ENCODE data around the gene NPHP1.
A peak's percentile ranks its signal among the peaks of the same experiment; 100 is the strongest.
"Not testable (repeated sequence)": the region's sequence is repeated elsewhere in the genome, so short reads cannot be mapped to it uniquely, and the experiment has no call there.

NPHP1 gene

DNA sequence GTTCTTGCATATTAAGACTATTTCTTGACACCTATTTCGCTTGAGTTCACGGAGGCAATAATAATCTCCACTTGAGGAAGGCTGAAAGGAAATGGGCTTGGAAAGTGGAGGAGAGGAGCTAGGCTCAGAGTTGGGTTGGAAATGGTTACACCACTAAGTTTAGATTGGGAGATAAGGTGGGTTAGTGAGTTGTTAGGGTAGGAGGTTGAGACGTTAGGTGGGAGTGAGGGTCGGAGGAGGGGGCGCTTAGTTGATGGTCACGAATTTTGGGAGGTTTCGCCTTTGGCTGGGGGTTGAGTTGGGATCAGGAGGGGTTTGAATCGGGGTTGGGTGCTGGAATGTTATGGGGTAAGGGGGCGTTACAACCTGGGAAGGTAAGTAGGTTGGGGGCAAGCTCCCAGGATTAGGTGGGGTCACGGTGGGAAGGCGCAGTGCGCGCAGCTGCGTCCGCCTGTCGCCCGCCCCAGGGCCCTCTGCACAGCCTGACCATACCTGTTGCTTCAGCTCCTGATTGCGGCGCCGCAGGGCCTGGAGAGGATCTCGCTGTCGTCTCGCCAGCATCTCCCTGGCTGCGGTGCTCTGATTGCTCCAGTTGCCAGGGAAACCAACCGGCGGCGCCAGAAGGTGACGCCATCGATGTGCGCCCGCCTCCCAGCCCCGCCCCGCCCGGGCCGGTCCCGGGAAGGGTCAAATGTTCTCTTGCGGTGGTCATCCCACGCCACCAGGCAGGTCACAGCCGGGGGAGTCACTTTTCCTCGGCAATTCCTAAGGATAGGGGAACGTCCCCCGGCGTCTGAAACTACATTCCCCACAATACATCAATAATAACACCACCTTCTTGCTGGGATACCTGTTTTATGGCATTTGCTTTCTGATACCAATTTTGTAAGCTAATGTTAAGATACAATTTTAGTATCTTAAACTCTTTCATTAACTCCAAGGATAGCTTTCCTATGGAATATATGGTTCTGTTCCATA, at the start of gene NPHP1:
NPHP1 (minus strand) TSS at position 606 of the 978 bp plus-strand sequence; CDS start at position 561, 45 bp downstream.
- DNase-seq (ENCODE audit: low read depth in 3 of 3, low spot score in 1 of 3) = peak; percentile 43 to 79 (median 61)

DNA sequence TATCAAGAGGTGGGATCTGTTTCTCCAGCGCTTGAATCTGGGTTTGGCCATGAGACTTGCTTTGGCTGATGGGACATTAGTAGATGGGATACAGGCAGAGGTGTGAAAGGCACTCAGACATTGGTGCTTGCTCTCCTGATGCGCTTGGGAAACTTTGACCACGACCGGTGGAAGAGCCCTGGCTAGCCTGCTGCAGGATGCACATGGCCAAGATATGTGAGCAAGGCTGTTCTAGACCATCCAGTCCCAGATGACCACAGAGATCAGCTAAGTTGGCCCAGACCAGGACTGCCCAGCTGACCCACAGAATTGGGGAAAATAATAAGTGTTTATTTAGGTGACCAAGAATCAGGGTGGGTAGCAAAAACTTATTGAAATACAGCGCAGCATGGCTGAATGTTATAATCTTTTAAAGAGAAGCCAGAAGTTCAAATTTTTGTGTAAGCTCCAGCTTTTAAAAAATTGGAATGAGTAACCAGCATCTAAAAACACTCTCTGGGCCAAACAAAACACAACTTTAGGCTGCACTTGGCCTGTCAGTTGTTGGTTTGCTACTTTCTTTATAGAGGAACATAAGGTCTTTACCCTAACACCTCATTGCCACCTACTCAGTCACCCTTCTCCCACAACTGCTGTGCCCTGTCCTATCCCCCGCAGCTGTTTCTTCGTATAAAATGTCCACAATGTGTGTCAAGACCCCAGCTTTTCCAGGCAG, 43.4 kb upstream of the NPHP1 start:
- DNase-seq (ENCODE audit: low read depth in 3 of 3, low spot score in 1 of 3) = not testable (repeated sequence)

DNA sequence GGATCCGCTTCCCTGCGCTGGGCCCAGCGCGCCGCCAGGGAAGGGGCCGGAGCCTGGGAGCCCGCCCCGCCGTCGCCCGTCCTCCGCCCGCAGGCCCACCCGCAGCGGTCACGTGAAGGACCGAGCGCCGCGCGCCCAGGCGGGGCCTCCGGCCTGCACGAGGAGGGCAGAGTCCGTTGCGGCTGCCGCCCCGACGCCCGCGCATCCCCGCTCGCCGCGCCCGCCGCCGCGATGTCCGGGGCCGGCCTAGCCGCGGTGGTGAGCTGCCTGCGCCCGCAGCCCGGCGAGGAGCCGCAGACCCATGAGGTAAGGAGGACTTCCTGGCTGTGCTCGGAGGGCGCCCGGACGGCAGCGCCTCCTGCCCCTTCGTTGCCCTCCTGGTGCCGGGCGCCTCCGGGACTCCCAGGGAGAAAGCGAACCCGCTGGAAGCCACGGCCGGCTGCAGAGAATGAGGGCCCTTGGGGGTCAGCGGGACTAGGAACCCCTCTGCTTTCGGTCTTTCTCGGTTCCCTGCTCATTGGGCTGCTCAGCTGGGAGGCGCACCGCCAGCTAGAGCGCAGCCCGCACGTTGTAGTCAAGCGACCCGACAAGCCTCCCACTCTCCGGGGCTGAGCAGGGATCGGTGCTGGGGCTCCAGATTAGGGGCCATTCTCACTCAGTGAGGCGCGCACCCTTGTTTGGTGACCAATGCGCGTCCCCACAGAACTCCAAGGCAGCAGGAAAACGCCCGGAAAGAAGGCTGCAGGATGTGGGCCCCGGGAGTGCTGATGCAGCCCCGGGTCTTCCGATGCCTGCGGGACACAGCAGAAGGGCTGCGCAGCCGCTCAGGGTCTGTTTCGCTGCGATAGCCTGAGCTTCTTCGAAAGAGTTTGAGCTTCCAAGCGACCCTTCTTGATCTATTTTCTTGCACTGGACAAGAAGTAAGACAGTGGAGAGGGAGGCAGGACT, 40.9 kb upstream of the NPHP1 start:
- DNase-seq (ENCODE audit: low read depth in 3 of 3, low spot score in 1 of 3) = not testable (repeated sequence)

DNA sequence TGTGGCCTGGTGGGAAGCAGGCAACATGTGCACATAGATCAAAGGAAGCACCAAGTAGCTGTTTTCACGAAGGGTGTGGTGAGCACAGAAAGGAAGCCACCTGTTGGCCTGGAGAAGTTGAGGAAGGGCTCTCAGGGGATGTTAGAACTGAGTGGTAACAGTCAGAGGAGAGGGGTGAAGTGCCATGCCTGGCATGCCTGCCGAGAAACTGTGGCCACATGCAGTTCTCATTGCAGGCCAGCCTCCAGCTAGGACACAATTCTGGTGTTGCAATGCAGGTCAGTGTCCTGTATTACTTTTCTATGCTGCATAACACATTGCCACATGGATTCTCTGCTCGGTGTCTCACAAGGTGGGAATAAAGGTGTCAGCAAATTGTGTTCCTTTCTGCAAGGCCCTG, 38.5 kb upstream of the NPHP1 start:
- not testable (repeated sequence) for DNase-seq (ENCODE audit: low read depth in 3 of 3, low spot score in 1 of 3)

DNA sequence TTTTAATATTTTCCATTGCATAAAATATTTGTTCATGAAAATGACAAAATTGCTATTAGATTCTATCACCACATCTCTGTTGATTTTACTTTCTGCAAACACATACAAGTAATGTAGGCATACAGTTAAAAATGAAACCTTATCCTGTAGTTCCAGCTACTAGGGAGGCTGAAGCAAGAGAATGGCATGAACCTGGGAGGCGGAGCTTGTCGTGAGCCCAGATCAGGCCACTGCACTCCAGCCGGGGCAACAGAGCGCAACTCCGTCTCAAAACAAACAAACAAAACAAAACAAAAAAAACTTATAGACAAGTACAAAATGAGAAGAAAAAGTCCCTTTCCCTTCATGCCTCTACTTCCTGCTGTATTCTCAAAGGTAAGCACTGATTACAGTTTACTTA, 29.7 kb upstream of the NPHP1 start:
- DNase-seq (ENCODE audit: low read depth in 3 of 3, low spot score in 1 of 3) = not testable (repeated sequence)

DNA sequence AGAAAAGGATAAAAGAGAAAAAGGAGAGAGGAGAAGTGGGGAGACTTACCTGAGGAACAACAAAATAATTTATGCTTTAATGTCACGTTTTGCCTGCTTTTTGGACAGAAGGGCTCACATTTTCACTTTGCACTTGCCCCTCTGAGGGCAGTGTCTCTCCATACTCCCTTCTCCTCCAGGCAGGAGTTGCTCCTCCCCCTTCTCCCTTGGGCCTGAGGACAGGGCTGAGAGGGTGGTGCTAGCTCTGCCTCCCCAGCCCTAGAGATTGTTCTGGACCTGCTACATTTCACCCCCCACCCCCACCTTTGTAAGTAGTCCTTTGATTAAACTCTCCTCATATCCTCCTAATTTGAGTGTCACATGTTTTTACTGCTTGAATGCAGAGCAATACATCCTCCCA, 25.1 kb upstream of the NPHP1 start:
- DNase-seq (ENCODE audit: low read depth in 3 of 3, low spot score in 1 of 3) = not testable (repeated sequence)

DNA sequence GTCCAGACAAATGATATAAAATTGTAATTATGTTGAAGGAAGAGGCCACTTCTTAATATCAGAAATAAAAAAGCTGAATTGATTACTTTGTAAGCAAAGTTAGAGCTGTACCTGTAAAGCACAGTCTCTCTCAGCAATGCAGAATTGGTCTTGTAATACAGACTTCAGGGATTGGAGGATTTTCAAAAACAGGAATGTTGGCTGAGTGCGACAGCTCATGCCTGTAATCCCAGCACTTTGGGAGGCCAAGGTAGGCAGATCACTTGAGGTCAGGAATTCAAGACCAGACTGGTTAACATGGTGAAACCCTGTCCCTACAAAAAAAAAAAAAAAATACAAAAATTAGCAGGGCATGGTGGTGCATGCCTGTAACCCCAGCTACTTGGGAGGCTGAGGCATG, 17.8 kb upstream of the NPHP1 start:
- not testable (repeated sequence) for DNase-seq (ENCODE audit: low read depth in 3 of 3, low spot score in 1 of 3)

DNA sequence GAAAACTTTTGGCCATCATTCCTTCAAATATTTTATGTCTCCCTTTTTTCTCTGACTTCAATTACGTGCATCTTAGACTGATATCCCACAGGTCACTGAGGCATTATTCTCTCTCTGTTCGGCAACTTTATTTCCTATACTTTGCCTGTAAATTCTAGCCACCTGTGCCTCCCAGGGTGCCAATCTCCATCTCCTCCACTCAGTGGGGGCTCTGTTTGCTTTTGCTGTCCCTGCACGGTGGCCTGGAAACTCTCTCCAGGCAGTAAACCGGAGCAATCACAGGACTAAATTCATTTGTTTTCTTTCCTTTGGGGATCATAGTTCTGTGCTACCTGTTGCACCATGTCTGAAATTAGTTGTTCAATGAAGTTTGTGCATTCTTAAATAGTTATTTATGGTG, 17.1 kb upstream of the NPHP1 start:
- no peak for DNase-seq (ENCODE audit: low read depth in 3 of 3, low spot score in 1 of 3)

DNA sequence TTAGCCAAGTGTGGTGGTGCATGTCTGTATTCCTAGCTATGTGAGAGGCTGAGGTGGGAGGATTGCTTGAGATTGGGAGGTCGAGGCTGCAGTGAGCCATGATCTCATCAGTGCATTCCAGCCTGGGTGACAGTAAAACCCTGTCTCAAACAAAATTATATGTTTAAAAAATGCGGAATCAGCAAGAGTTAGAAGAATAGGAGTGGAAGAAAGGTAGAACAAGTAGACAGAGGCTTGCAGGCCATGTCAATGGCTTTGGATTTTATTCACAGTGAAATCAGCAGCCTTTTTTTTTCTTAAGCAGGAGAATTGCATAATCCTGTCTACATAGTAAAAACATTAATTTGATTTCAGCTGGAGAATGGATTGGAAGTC, 15.4 kb upstream of the NPHP1 start:
- no peak for DNase-seq (ENCODE audit: low read depth in 3 of 3, low spot score in 1 of 3)

DNA sequence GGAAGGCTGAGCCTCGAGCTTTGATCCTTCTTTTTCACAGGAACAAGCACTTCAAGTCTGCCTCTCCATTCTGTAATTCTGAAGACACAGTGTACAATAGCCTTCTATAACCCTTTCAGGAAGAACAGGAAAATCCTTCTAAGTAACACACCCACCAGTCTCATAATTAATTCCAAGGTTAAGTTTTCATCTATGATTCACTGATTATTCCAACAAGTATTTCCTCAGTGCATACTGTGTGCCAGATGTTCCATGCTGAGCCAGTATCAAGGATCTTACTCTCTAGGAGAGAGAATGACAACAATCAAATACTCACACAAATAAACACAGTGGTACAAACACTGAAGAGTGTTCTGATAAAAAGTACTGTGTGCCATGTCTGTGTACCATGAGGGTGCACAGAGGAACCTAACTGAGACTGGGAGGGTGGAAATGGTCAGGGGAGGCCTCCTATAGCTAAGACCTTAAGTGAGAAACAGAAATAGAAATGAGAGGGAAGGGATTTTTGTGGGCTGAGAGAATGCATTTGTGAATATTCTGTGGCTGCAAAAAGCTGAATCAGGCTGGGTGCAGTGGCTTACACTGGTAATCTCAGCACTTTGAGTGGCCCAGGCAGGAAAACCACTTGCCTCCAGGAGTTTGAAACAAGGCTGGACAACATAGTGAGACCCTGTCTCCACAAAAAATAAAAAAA, 14.8 kb upstream of the NPHP1 start:
- no peak for DNase-seq (ENCODE audit: low read depth in 3 of 3, low spot score in 1 of 3)

DNA sequence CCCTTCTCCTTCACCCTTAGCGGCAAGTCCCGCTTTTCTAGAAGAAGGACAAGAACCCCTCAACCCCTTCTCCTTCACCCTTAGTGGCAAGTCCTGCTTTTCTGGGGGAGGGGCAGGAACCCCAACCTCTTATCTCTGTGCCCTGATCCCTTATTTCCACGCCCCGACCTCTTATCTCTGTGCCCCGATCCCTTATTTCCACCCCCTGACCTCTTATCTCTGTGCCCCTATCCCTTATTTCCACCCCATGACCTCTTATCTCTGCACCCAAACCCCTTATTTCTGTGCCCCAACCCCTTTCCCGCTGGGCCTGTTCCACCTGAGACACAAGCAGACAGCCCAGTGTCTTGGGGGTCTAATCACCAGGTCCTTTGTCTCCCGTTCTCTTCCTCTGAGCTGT, 14.1 kb upstream of the NPHP1 start:
- not testable (repeated sequence) for DNase-seq (ENCODE audit: low read depth in 3 of 3, low spot score in 1 of 3)

DNA sequence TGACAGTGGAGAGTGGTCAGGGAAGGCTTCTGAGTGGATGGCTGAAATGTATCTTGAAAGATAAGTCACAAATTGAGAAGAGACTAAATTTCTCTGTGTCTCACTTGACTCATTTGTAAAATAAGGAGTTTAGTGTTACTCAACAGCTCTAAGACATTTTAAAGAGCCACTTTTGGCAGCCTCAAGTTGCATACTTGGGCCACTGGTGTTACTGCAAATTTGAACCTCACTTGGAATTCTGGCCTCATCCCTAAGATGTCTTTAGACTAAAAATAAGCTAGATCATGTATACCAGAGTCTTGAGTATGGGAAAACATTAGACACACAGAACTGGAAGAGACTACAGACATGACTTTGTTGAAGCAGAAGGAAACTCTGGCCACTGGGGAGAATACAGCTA, 12.0 kb upstream of the NPHP1 start:
- no peak for DNase-seq (ENCODE audit: low read depth in 3 of 3, low spot score in 1 of 3)

DNA sequence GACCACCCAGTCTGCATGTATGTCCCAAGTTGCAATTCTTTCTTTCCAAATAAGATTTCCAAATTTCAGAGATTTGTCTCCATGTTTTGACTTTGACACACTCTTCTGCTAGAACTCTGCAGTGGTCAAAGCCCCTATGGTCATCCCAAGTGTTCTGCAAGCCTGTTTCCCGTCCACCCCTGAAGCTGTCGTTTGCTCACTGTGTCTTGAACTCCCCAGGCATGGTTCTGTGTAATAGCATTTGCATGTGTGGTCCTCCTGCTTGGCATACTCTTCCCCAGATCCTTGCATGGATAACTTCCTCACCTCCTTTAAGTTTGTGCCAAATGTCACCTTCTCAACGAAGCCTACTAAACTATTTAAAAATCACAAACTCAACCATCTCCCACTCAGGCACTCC, 11.4 kb upstream of the NPHP1 start:
- no peak for DNase-seq (ENCODE audit: low read depth in 3 of 3, low spot score in 1 of 3)

DNA sequence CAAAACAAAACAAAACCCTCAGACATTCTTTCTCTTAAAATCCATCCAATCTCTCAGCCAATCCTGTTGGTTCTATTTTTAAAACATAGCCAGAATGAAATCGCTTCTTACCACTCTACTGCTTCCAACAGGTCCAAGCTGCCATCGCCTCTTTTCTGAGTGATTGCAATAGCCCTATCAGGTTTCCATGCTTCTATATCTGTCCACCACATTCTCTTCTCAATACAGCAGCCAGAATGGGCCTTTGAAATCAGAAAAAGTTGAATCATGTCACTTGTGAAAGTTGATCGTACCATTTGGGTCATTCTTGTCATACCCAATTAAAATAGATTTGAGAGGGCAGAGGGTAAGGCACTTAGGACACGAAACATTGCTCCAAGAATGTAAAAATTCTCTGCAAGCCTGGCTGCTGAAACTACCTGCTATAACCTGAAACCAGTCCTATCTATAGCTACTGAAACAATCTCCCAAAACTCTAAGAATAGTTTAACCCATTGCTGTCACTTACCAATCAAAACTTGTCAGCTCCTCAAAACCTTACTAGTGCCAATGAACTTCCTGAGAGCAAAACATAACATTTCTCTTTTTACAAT, 10.8 kb upstream of the NPHP1 start:
- DNase-seq (ENCODE audit: low read depth in 3 of 3, low spot score in 1 of 3) = no peak

DNA sequence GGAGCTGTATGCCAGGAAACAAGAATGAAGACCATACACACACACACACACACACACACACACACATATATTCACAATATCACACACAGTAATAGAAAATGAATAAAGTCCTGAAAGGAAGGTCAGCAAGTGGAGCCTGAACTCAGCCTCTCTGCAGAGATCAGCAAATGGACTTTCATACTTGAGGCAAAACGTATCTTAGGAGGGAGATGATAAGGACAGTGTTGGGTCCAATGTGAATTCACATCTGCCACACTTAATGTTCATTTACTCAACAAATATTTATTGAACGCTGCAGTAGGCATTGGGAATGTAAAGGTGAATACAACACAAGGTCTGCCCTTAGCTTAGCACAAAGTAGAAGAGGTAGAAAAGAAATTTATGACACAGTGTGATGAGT, 10.3 kb upstream of the NPHP1 start:
- no peak for DNase-seq (ENCODE audit: low read depth in 3 of 3, low spot score in 1 of 3)

DNA sequence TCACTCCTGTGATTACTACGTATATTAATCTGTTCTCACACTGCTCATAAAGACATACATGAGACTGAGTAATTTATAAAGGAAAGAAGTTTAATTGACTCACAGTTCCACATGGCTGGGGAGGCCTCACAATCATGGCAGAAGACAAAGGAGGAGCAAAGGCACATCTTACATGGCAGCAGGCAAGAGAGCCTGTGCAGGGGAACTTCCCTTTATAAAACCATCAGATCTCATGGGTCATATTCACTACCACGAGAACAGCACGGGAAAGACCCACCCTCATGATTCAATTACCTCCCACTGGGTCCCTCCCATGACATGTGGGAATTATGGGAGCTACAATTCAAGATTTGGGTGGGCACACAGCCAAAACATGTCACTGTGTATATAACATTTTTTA, 8.7 kb upstream of the NPHP1 start:
- not testable (repeated sequence) for DNase-seq (ENCODE audit: low read depth in 3 of 3, low spot score in 1 of 3)

DNA sequence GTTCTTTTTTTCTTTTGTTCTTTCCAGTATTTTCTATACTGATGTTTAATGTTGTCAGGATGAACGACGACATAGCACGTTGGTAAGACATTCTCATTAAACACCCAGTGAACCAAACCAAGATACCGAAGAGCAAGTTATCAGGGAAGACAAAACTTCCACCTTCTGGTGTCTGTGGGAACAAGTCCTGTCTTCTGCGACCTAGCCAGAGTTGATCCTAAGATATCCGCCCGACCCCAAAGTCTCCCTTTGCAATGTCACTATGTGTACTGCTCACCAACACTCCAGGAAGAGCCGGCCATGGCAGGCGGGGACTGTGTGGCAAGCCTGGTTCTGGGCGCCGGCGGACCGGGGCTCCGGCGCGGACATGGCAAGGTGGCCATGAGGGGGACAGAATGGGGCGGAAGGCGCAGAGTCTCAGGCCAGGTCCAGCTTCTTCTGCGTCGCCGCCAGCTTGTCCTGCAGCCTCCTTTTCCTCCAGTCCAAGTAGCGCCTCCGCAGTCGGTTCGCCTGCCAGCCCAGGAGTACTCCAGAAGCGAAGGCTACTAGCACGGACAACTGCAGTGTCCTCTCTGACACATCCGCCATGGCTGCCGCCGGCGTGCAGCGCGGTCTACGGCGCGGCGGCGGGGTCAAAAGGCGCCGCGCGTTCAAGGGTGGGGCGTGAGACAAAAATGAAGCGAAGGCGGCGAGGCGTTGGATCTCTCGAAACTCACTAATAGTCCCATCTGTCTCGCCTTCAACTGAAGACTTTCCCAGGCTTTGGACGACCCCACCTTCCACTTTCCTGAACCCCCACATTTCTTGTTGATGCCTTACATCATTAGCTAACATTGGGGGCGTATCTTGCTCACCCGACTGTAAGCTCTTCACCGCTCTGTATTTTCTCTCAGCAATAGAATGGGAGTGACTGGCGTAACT, 7.4 kb upstream of the NPHP1 start, which contains the start of gene MTLN:
MTLN (minus strand) TSS at position 610 of the 921 bp plus-strand sequence; CDS start at position 588, 22 bp downstream.
- peak; percentile 17 to 49 (median 43) for DNase-seq (ENCODE audit: low read depth in 3 of 3, low spot score in 1 of 3)

DNA sequence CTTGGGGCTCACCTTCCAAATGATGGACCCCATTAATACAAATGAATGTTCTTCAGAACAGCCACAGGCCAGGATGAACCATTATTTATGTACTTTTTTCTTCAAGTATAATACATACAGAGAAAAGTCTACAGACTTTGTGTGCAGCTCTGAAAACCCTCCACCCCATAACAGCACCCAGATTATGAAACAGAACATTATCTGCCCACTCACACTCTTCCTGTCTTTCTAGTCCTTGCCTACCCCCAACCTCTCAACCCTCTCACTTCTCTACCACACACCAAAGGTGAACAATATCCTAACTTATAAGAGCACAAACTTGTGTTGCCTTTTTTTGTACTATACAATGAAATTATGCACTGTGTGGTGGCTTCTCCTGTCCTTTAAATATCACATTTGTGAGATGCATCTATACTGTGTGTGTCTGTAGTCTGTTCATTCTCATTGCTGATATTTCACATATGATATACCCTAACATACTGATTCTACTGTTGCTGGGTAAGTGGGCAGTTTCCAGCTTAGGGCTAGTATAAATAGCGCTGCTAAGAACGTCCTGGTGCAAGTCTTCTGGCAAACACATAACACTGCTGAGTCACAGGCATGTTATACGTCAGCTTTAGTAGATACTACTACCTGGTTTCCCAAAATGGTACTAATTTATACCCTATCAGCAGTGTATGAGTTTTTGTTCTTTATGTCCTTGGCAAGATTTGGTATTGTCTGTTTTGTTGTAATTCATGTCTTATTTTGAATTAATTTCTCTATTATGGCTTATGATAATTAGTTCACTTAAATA, 1.0 kb upstream of the NPHP1 start:
- no peak for DNase-seq (ENCODE audit: low read depth in 3 of 3, low spot score in 1 of 3)

Data from stimulated activated CD4-positive, alpha-beta T cell treated with anti-CD3 and anti-CD28 coated beads, TNF-alpha, amount 100 ng/mL, for 1 hour (primary cell).